Thyroid gland (tissue), 4 donors: ENCODE data around the gene CALR3.

Source experiments
- CTCF ChIP-seq, 6 experiments: fragments of 200-600 bp in 3 of 6; fragments of 450-650 bp in 3 of 6; sonication (generic) in 3 of 6; IDR thresholded peaks; one replicate each; pipeline ENCODE4 v1.5.1; 2016 to 2019; ENCODE audit warnings: antibody characterized with exemption in 6 of 6, mild to moderate bottlenecking in 2 of 6, inconsistent platforms in 1 of 6, moderate library complexity in 1 of 6
- POLR2A ChIP-seq, 2 donors: fragments of 450-650 bp; IDR thresholded peaks; one replicate each; pipeline ENCODE4 v1.6.1; 2017; ENCODE audit warnings: antibody characterized with exemption in 2 of 2, mild to moderate bottlenecking in 2 of 2, moderate library complexity in 1 of 2

- no peak for TF ChIP-seq CTCF (IDR thresholded peaks at IDR 0.05)
- TF ChIP-seq POLR2A (IDR thresholded peaks at IDR 0.05): no peak
These were observed 33.2 kb downstream of the CALR3 start for GRCh38 chr19:16462757-16463250.
